Left ventricle myocardium inferior (tissue), 1 donor: Measurements from ENCODE around the gene HIRIP3. TPM values are rescaled to one million over a fixed set of nuclear protein-coding genes. Genes with fewer than 3 reads are reported as not detected.
A peak's percentile ranks its signal among the peaks of the same experiment; 100 is the strongest.

Source experiments
- DNase-seq: peaks from one replicate; pipeline ENCODE4 v3.0.0-alpha.2; 2020
- H3K27ac ChIP-seq: fragments of 200-600 bp; replicated peaks from 2 replicates; pipeline ENCODE4 v1.8.0; 2021
- H3K27me3 ChIP-seq: fragments of 200-600 bp; 2 replicates; pipeline ENCODE4 v1.8.0; 2021; ENCODE audit warnings: low read depth
- H3K36me3 ChIP-seq: fragments of 200-600 bp; 2 replicates; pipeline ENCODE4 v1.8.0; 2021
- H3K4me1 ChIP-seq: fragments of 200-600 bp; 2 replicates; pipeline ENCODE4 v1.8.0; 2021
- H3K4me3 ChIP-seq: fragments of 200-600 bp; 2 replicates; pipeline ENCODE4 v1.8.0; 2021; ENCODE audit warnings: mild to moderate bottlenecking, moderate library complexity
- H3K9me3 ChIP-seq: fragments of 200-600 bp; replicated peaks from 2 replicates; pipeline ENCODE4 v1.8.0; 2021
- intact Hi-C: fragments of 100-400 bp; cut with micrococcal nuclease; formaldehyde crosslinking; loops from one replicate; pipeline ENCODE4 v1.11.0; 2022
- total RNA-seq: library from RNA; stranded (reverse); fragmentation: NEBNext Ultra II Directional; extraction: Animal tissue kit (Norgen Biotek cat#: 25700); gene quantifications from one replicate; pipeline ENCODE4 v1.2.1, GENCODE V29; 2021
- TF ChIP-seq, protein P1 (sequence below): fragments of 200-600 bp; IDR thresholded peaks from 2 replicates; pipeline ENCODE4 v1.8.0; 2021; ENCODE audit warnings: antibody characterized with exemption, mild to moderate bottlenecking, borderline replicate concordance
- donor health status: DM: no; HTN: yes; CAD: no; lungs with severe emphysema.

Gene HIRIP3
- total RNA-seq, 1 donor from 2014 or later = 18.8 TPM

DNA sequence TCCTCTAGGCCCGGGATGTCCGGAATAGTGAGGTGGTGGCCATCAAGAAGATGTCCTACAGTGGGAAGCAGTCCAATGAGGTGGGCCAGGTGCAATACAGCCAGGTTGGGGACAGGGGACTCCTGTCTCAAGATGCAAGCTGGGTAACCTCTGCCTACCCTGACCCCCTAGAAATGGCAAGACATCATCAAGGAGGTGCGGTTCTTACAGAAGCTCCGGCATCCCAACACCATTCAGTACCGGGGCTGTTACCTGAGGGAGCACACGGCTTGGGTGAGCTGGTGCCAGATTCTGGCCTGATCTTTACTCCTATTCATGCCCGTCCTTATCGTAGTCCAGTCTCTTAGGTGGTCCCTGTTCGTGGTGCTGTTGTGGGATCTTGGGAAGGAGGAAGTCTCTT lies 17.3 kb downstream of the HIRIP3 start:
- DNase-seq = no peak
- no peaks in the 10 kb centered on the region for H3K9me3 ChIP-seq
- TF ChIP-seq, protein P1, sequence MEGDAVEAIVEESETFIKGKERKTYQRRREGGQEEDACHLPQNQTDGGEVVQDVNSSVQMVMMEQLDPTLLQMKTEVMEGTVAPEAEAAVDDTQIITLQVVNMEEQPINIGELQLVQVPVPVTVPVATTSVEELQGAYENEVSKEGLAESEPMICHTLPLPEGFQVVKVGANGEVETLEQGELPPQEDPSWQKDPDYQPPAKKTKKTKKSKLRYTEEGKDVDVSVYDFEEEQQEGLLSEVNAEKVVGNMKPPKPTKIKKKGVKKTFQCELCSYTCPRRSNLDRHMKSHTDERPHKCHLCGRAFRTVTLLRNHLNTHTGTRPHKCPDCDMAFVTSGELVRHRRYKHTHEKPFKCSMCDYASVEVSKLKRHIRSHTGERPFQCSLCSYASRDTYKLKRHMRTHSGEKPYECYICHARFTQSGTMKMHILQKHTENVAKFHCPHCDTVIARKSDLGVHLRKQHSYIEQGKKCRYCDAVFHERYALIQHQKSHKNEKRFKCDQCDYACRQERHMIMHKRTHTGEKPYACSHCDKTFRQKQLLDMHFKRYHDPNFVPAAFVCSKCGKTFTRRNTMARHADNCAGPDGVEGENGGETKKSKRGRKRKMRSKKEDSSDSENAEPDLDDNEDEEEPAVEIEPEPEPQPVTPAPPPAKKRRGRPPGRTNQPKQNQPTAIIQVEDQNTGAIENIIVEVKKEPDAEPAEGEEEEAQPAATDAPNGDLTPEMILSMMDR = no peak
- intact Hi-C loops = no loop called here
- H3K27ac ChIP-seq = peak overlapping the region; percentile 96
- peaks cover 55% of the 10 kb centered on the region for H3K36me3 ChIP-seq
- H3K4me1 ChIP-seq = peaks cover 77% of the 10 kb centered on the region
- H3K4me3 ChIP-seq = peak overlapping the region; percentile 97
- H3K27me3 ChIP-seq = no peaks in the 10 kb centered on the region

DNA sequence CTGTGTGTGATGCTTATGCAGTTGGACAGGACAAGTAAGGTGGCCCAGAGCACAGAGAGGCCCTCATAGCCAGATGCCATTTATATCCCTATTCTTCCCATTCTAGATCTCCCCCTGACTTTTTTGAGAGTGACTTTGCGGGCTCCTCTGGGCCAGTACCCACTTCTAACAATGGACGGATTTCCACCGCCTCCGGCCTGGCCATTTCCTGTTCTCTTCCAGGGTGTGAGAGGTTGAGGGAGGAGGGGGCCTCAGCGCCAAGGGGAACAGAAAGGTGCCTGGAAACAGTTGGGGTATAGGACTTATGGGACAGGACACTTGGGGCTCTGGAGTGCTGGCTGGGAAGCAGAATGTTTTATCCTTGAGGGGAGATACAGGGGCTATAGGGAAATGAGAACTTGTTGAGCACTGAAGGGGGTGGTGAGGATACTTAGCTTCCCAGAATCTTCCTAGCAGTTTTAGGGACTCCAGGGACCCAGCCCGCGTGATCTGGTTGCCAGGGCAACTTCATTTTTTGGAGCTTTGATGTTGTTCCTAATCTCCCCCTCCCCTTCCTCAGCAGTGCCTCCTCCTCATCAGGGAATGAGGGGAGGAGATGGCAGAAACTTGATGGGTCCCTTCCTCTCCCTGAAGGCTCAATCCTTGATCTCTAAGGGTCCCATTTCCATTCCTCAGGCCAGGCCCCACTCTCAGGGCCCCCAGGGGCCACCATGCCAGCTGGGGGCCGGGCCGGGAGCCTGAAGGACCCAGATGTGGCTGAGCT lies 18.2 kb downstream of the HIRIP3 start:
- intact Hi-C loops = no loop called here
- Histone ChIP-seq H3K4me1 (peaks cover 78% of the 10 kb centered on the region), H3K4me3 (peak overlapping the region; percentile 97), H3K36me3 (peaks cover 46% of the 10 kb centered on the region), H3K27me3 (no peaks in the 10 kb centered on the region), H3K9me3 (no peaks in the 10 kb centered on the region), H3K27ac (peak overlapping the region; percentile 96)
- TF ChIP-seq, protein P1 = no peak
- peak; percentile 43 for DNase-seq

DNA sequence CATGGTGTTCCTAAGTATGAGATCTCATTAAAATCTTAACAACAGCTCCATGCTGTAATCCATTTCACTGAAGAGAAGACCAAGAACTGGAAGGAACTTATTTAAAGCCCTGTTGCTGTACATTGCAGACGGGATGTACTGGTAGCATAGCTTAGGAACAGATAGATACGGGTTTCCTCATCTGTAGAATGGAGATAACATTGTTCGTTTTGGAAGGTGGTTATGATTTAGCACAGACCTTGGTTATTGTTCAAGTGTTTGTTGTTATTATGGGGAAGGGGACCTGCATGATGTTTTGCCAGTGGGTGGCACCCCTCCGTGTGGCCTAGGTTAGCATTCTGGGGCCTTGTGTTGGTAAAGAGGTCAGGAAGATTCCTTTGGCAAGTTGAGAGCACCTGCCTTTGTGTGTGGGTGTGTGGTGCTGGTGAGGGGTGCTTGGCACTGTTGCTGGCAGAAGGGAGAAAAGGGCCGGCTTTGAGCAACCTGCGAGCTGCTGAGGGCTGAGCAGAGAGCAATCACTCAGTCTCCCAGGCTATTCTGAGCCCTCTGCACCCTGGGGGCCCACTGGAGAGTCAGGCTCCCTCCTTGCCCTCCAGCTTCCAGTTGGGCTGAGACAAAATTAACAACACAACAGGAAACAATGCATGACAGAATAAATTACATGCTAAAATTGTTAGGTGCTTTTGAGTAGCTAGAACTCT lies 19.5 kb downstream of the HIRIP3 start:
- TF ChIP-seq, protein P1 = no peak
- Histone ChIP-seq H3K27ac (peak overlapping the region; percentile 96), H3K36me3 (peaks cover 38% of the 10 kb centered on the region), H3K4me1 (peaks cover 70% of the 10 kb centered on the region), H3K4me3 (peak overlapping the region; percentile 97), H3K9me3 (no peaks in the 10 kb centered on the region), H3K27me3 (no peaks in the 10 kb centered on the region)
- no peak for DNase-seq
- intact Hi-C loops = no loop called here

DNA sequence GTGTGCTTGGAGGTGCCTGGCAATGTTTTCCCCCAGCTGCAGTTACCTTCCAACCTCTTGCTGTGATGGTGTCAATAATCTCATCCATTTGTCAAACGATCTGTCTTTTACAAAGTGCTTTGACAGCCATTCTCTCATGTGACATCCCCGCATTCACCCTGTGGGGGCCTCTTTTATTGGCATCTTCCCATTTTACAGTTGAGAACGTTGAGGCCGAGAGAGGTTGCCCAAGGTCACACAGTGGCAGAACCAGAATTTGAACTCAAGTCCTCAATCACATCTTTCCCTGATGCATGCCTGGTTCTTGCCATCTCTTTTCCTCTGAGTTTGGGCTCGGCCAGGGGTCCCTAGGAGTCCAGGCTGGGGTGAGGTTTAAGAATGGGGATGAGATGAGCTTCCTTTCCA lies 20.3 kb downstream of the HIRIP3 start:
- peaks cover 30% of the 10 kb centered on the region for H3K36me3 ChIP-seq
- peak overlapping the region; percentile 97 for H3K4me3 ChIP-seq
- no peaks in the 10 kb centered on the region for H3K27me3 ChIP-seq
- no peaks in the 10 kb centered on the region for H3K9me3 ChIP-seq
- DNase-seq = no peak
- TF ChIP-seq, protein P1 = no peak
- peaks cover 67% of the 10 kb centered on the region for H3K4me1 ChIP-seq
- peak overlapping the region; percentile 96 for H3K27ac ChIP-seq
- intact Hi-C loops = no loop called here

DNA sequence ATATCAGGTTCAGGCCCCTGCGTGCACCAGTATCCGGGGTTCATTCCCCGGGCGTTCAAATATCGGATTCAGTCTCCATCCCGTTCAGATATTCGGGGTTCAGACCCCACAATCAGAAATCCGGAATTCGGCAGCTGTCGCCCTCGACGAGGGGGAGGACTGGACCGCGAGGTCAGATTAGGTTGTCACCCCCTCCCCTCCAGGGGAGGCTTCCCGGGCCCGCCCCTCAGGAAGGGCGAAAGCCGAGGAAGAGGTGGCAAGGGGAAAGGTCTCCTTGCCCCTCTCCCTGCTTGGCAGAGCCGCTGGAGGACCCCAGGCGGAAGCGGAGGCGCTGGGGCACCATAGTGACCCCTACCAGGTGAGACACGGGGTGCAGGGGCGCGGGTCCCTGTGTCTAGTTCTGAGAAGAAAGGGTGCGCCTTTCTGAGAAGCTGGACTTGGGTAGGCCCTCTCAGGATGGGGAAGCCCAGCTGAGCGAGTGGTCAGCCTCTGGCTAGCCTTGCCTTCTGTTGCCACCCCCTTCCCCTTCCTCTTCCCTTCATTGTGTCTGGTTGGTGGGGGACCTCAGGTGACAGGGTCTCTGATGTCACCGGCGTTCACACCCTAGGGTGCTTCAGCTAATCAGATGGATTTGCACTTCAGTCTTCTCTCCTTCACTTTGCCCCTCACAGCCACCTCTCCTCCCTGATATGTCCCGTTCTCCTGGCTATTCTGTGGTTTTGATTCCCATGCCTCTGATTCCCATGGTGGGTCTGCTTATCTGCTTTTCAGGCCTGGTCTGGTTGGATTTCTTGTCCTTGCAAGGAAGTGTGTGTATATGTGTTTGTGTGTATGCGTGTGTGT lies 20.9 kb downstream of the HIRIP3 start:
- Histone ChIP-seq H3K4me3 (peak overlapping the region; percentile 97), H3K9me3 (no peaks in the 10 kb centered on the region), H3K27ac (peak overlapping the region; percentile 96), H3K4me1 (peaks cover 60% of the 10 kb centered on the region), H3K27me3 (no peaks in the 10 kb centered on the region), H3K36me3 (peaks cover 28% of the 10 kb centered on the region)
- DNase-seq = no peak
- intact Hi-C loops = no loop called here
- TF ChIP-seq, protein P1 = no peak
